HepG2 (cell line): Measurements from ENCODE around the gene PLPPR3.
"Not testable (repeated sequence)": the region's sequence is repeated elsewhere in the genome, so short reads cannot be mapped to it uniquely, and the experiment has no call there.

Experiments
- KLF6 ChIP-seq: IDR thresholded peaks from 2 replicates; pipeline ENCODE4 v1.8.0; 2016; ENCODE audit warnings: missing biosample characterization, missing genetic modification reagents
- MED1 ChIP-seq: sonication (generic); formaldehyde crosslinking; IDR thresholded peaks from 2 replicates; pipeline ENCODE4 v1.4.0; 2020; ENCODE audit warnings: missing genetic modification reagents
- POLR2A ChIP-seq, 2 experiments: IDR thresholded peaks; 2 replicates each; pipeline ENCODE4 v1.6.1; 2011; ENCODE audit warnings: low read depth in 2 of 2, low read length in 2 of 2, mild to moderate bottlenecking in 1 of 2, moderate library complexity in 1 of 2; ENCODE audit not compliant: insufficient read depth in 1 of 2
- TF ChIP-seq, protein P1 (sequence below): sonication (generic); formaldehyde crosslinking; IDR thresholded peaks from 2 replicates; pipeline ENCODE4 v1.9.0; 2021; ENCODE audit warnings: missing genetic modification reagents, borderline replicate concordance
- TF ChIP-seq, protein P2 (sequence below): sonication (generic); formaldehyde crosslinking; IDR thresholded peaks from 2 replicates; pipeline ENCODE4 v1.5.0; 2020; ENCODE audit warnings: mild to moderate bottlenecking, missing genetic modification reagents, moderate library complexity

GRCh38 chr19:842802-843179, 21.0 kb upstream of the PLPPR3 start:
- TF ChIP-seq, protein P1, sequence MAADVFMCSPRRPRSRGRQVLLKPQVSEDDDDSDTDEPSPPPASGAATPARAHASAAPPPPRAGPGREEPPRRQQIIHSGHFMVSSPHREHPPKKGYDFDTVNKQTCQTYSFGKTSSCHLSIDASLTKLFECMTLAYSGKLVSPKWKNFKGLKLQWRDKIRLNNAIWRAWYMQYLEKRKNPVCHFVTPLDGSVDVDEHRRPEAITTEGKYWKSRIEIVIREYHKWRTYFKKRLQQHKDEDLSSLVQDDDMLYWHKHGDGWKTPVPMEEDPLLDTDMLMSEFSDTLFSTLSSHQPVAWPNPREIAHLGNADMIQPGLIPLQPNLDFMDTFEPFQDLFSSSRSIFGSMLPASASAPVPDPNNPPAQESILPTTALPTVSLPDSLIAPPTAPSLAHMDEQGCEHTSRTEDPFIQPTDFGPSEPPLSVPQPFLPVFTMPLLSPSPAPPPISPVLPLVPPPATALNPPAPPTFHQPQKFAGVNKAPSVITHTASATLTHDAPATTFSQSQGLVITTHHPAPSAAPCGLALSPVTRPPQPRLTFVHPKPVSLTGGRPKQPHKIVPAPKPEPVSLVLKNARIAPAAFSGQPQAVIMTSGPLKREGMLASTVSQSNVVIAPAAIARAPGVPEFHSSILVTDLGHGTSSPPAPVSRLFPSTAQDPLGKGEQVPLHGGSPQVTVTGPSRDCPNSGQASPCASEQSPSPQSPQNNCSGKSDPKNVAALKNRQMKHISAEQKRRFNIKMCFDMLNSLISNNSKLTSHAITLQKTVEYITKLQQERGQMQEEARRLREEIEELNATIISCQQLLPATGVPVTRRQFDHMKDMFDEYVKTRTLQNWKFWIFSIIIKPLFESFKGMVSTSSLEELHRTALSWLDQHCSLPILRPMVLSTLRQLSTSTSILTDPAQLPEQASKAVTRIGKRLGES = not testable (repeated sequence)
- TF ChIP-seq MED1 (CRISPR knock-in tag); POLR2A (IDR thresholded peaks at IDR 0.05; ENCODE audit: insufficient read depth in 1 of 2, low read depth in 2 of 2, low read length in 2 of 2); KLF6 (CRISPR knock-in tag): not testable (repeated sequence)
- TF ChIP-seq, protein P2, sequence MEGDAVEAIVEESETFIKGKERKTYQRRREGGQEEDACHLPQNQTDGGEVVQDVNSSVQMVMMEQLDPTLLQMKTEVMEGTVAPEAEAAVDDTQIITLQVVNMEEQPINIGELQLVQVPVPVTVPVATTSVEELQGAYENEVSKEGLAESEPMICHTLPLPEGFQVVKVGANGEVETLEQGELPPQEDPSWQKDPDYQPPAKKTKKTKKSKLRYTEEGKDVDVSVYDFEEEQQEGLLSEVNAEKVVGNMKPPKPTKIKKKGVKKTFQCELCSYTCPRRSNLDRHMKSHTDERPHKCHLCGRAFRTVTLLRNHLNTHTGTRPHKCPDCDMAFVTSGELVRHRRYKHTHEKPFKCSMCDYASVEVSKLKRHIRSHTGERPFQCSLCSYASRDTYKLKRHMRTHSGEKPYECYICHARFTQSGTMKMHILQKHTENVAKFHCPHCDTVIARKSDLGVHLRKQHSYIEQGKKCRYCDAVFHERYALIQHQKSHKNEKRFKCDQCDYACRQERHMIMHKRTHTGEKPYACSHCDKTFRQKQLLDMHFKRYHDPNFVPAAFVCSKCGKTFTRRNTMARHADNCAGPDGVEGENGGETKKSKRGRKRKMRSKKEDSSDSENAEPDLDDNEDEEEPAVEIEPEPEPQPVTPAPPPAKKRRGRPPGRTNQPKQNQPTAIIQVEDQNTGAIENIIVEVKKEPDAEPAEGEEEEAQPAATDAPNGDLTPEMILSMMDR (CRISPR knock-in tag) = not testable (repeated sequence)
